Measurements from ENCODE around the gene KCNJ15. TPM values are rescaled to one million over a fixed set of nuclear protein-coding genes. Genes with fewer than 3 reads are reported as not detected.

KCNJ15 gene
- total and polyA plus RNA-seq, 11 donors = 0.07 to 1.8 (median 0.38) TPM

DNA sequence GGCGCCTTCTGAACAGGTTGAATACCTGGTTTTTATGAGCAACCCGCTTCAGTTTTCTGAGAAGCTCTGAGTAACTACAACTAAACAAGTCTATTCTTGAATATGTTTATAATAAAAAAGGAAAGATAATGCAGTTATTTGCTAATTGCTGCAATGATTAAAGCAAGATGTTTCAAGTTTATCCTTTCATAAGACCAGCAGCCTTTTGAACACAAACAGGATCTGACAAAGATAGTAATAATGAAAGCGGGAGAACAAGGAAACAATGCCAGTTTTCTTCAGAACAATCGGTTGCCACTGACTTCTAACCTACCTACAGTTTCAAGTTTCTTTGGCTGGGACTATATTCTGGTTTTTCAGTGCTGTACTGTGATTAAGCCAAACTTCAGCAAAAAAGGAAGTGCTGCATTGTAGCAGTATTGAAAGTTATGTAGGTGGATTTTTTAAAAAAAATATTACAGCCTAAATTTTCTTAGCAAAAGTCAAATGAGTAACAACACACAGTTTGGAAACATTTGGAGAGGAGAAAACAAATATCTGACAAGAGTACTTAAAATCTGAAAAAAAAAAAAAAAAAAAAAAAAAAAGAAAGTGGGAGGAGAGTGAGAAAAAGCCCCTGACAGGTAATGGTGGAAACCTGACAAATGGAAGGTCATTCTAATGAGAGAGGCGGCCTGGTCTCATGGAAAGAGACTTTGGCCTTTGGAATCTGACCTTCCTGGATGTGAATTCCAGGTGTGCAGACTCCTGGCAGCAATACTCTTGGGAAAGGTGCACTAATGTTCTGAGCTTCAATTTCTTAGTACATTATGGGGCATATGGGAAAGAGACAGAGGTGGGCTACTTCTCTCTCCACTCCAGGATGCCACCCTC lies 11.4 kb downstream of the KCNJ15 start:
- H3K4me1 ChIP-seq = peaks cover 0 to 43% (median 0%) of the 10 kb centered on the region in 12 donors
- no peak overlapping the region for H3K4me3 ChIP-seq
- whole genome bisulfite sequencing, 4 donors = 77 to 81% (median 81%) methylated on average over 5 of the region's 5 CpGs
- intact Hi-C loops (cut with DNase I) = no loop called here
- H3K27ac ChIP-seq = no peak overlapping the region
- peaks cover 0 to 3% (median 0%) of the 10 kb centered on the region in 9 donors for H3K27me3 ChIP-seq
- no peaks in the 10 kb centered on the region for H3K9me3 ChIP-seq
- TF ChIP-seq POLR2A (IDR thresholded peaks at IDR 0.05) (no peak), CTCF (IDR thresholded peaks at IDR 0.05) (no peak)
- ATAC-seq = no peak
- DNase-seq = no peak
- no peaks in the 10 kb centered on the region for H3K36me3 ChIP-seq

- Histone ChIP-seq H3K27ac (no peak overlapping the region), H3K27me3 (peaks cover 0 to 3% (median 0%) of the 10 kb centered on the region in 9 donors), H3K4me1 (peaks cover 0 to 50% (median 0%) of the 10 kb centered on the region in 12 donors), H3K9me3 (no peaks in the 10 kb centered on the region), H3K4me3 (no peak overlapping the region), H3K36me3 (no peaks in the 10 kb centered on the region)
- DNase-seq (no peak), ATAC-seq (no peak)
- WGBS, 4 donors = 78 to 83% (median 82%) methylated on average over 5 of the region's 5 CpGs
- TF ChIP-seq POLR2A (IDR thresholded peaks at IDR 0.05) (no peak), CTCF (IDR thresholded peaks at IDR 0.05) (no peak)
- intact Hi-C loops (cut with DNase I) = no loop called here
These were observed 12.2 kb downstream of the KCNJ15 start for GRCh38 chr21:38268864-38269575.

GRCh38 chr21:38269576-38269936 lies 12.8 kb downstream of the KCNJ15 start:
- Histone ChIP-seq H3K9me3 (no peaks in the 10 kb centered on the region), H3K4me1 (peaks cover 0 to 50% (median 0%) of the 10 kb centered on the region in 12 donors), H3K27me3 (peaks cover 0 to 3% (median 0%) of the 10 kb centered on the region in 9 donors), H3K4me3 (no peak overlapping the region), H3K27ac (no peak overlapping the region), H3K36me3 (no peaks in the 10 kb centered on the region)
- DNase-seq (no peak), ATAC-seq (no peak)
- TF ChIP-seq CTCF (IDR thresholded peaks at IDR 0.05) (no peak), POLR2A (IDR thresholded peaks at IDR 0.05) (no peak)
- intact Hi-C loops (cut with DNase I) = no loop called here
- 43 to 50% (median 47%) methylated on average over 2 of the region's 2 CpGs for WGBS, 4 donors

- intact Hi-C loops (cut with DNase I) = no loop called here
- 58 to 78% (median 77%) methylated on average over 6 of the region's 6 CpGs for WGBS, 4 donors
- TF ChIP-seq POLR2A (IDR thresholded peaks at IDR 0.05) = no peak
- no peak for TF ChIP-seq CTCF (IDR thresholded peaks at IDR 0.05)
- Histone ChIP-seq H3K27me3 (peaks cover 0 to 3% (median 0%) of the 10 kb centered on the region in 9 donors), H3K4me3 (no peak overlapping the region), H3K9me3 (no peaks in the 10 kb centered on the region), H3K27ac (no peak overlapping the region), H3K36me3 (no peaks in the 10 kb centered on the region), H3K4me1 (peaks cover 0 to 50% (median 0%) of the 10 kb centered on the region in 12 donors)
- ATAC-seq = peak in 1 of 4 donors; percentile 36
- DNase-seq = no peak
These were observed 15.4 kb downstream of the KCNJ15 start for GRCh38 chr21:38272215-38272614.

Data from heart left ventricle (tissue), 16 donors.